Mammary epithelial cell (primary cell): ENCODE results near the gene TTLL3.

Experiments
- CTCF ChIP-seq, 2 donors: IDR thresholded peaks in 1 of 2; conservative IDR thresholded peaks in 1 of 2; 2 replicates each; pipeline ENCODE4 v1.5.1; 2011 to 2012; ENCODE audit warnings: inconsistent platforms in 2 of 2, low read length in 2 of 2, mild to moderate bottlenecking in 2 of 2, control low read depth in 1 of 2, low read depth in 1 of 2; ENCODE audit not compliant: insufficient read depth in 1 of 2; ENCODE audit errors: extremely low read depth in 1 of 2
- EZH2 ChIP-seq: IDR thresholded peaks from 2 replicates; pipeline ENCODE4 v1.6.1; 2012; ENCODE audit warnings: low read length, inconsistent platforms, borderline replicate concordance

GRCh38 chr3:9765865-9766264 lies 44.2 kb upstream of the TTLL3 start:
- TF ChIP-seq CTCF (conservative IDR thresholded peaks at IDR 0.05 in 1 of 2, IDR thresholded peaks at IDR 0.05 in 1 of 2; ENCODE audit: extremely low read depth in 1 of 2, insufficient read depth in 1 of 2, low read depth in 1 of 2, low read length in 2 of 2) (no peak), EZH2 (no peak)
